ENCODE data around the gene CEP72. TPM values are rescaled to one million over a fixed set of nuclear protein-coding genes. Genes with fewer than 3 reads are reported as not detected.

The CEP72 gene
- total and polyA plus RNA-seq, 2 experiments from 2014 or later: 1.7 to 2.4 TPM

- Histone ChIP-seq H3K36me3 (ENCODE audit: low read depth) (no peaks in the 10 kb centered on the region), H3K4me2 (ENCODE audit: unreplicated experiment) (no peak overlapping the region), H3K4me1 (ENCODE audit: insufficient read depth) (no peaks in the 10 kb centered on the region), H3K9ac (no peak overlapping the region), H3K9me2 (ENCODE audit: insufficient read depth) (no peaks in the 10 kb centered on the region), H3K4me3 (no peak overlapping the region), H2AFZ (no peak overlapping the region), H3K27ac (no peak overlapping the region), H3K9me3 (ENCODE audit: low read depth) (no peaks in the 10 kb centered on the region), H3K27me3 (replicated peaks; ENCODE audit: insufficient read depth) (no peaks in the 10 kb centered on the region), H3F3A (ENCODE audit: insufficient read depth) (no peaks in the 10 kb centered on the region), H4K20me1 (ENCODE audit: insufficient read depth) (no peaks in the 10 kb centered on the region), H3K79me2 (ENCODE audit: insufficient read depth) (no peaks in the 10 kb centered on the region)
- TF ChIP-seq EZH2phosphoT487 (IDR thresholded peaks at IDR 0.05; ENCODE audit: insufficient read depth, low read depth) (no peak), EZH2 (IDR thresholded peaks at IDR 0.05; ENCODE audit: insufficient read depth, poor library complexity, severe bottlenecking) (no peak)
- WGBS, 2 experiments (ENCODE audit: low coverage in 1 of 2, low lambda C conversion rate in 2 of 2, missing lambda C conversion rate in 2 of 2): 84 to 85% methylated on average over 14 of the region's 14 CpGs
- no peak for DNase-seq
- in situ Hi-C loops (cut with MboI): no loop called here
These were observed 29.2 kb downstream of the CEP72 start for GRCh38 chr5:641331-641765.

- in situ Hi-C loops (cut with MboI): no loop called here
- H3K27ac ChIP-seq: no peak overlapping the region
- no peak for TF ChIP-seq EZH2 (IDR thresholded peaks at IDR 0.05; ENCODE audit: insufficient read depth, poor library complexity, severe bottlenecking)
- no peak for TF ChIP-seq EZH2phosphoT487 (IDR thresholded peaks at IDR 0.05; ENCODE audit: insufficient read depth, low read depth)
These were observed 30.3 kb downstream of the CEP72 start for GRCh38 chr5:642481-642880.

GRCh38 chr5:643351-643801 is 31.2 kb downstream of the CEP72 start:
- WGBS, 2 experiments (ENCODE audit: low coverage in 1 of 2, low lambda C conversion rate in 2 of 2, missing lambda C conversion rate in 2 of 2): 93 to 96% methylated on average over 21 of the region's 21 CpGs

More at GRCh38 chr5:642481-642880, 30.3 kb downstream of the CEP72 start:
- Histone ChIP-seq H3K36me3 (ENCODE audit: low read depth) (no peaks in the 10 kb centered on the region), H3K4me3 (no peak overlapping the region), H3K4me1 (ENCODE audit: insufficient read depth) (no peaks in the 10 kb centered on the region), H3K27me3 (replicated peaks; ENCODE audit: insufficient read depth) (no peaks in the 10 kb centered on the region), H2AFZ (no peak overlapping the region), H3K79me2 (ENCODE audit: insufficient read depth) (no peaks in the 10 kb centered on the region), H3K9ac (no peak overlapping the region), H3K9me3 (ENCODE audit: low read depth) (no peaks in the 10 kb centered on the region), H4K20me1 (ENCODE audit: insufficient read depth) (no peaks in the 10 kb centered on the region), H3K4me2 (ENCODE audit: unreplicated experiment) (no peak overlapping the region), H3F3A (ENCODE audit: insufficient read depth) (no peaks in the 10 kb centered on the region), H3K9me2 (ENCODE audit: insufficient read depth) (no peaks in the 10 kb centered on the region)
- DNase-seq: no peak
- WGBS, 2 experiments (ENCODE audit: low coverage in 1 of 2, low lambda C conversion rate in 2 of 2, missing lambda C conversion rate in 2 of 2): 92 to 95% methylated on average over 14 of the region's 14 CpGs

GRCh38 chr5:643811-644271 is 31.7 kb downstream of the CEP72 start:
- Histone ChIP-seq H3K79me2 (ENCODE audit: insufficient read depth) (no peaks in the 10 kb centered on the region), H3K4me1 (ENCODE audit: insufficient read depth) (no peaks in the 10 kb centered on the region), H3K27ac (no peak overlapping the region), H3K9me2 (ENCODE audit: insufficient read depth) (no peaks in the 10 kb centered on the region), H3K36me3 (ENCODE audit: low read depth) (no peaks in the 10 kb centered on the region), H3K4me2 (ENCODE audit: unreplicated experiment) (no peak overlapping the region), H3F3A (ENCODE audit: insufficient read depth) (no peaks in the 10 kb centered on the region), H3K9me3 (ENCODE audit: low read depth) (no peaks in the 10 kb centered on the region), H4K20me1 (ENCODE audit: insufficient read depth) (no peaks in the 10 kb centered on the region), H3K9ac (no peak overlapping the region), H3K27me3 (replicated peaks; ENCODE audit: insufficient read depth) (no peaks in the 10 kb centered on the region), H2AFZ (no peak overlapping the region), H3K4me3 (no peak overlapping the region)
- TF ChIP-seq EZH2 (IDR thresholded peaks at IDR 0.05; ENCODE audit: insufficient read depth, poor library complexity, severe bottlenecking) (no peak), EZH2phosphoT487 (IDR thresholded peaks at IDR 0.05; ENCODE audit: insufficient read depth, low read depth) (no peak)
- no peak for DNase-seq
- in situ Hi-C loops (cut with MboI): no loop called here
- WGBS, 2 experiments (ENCODE audit: low coverage in 1 of 2, low lambda C conversion rate in 2 of 2, missing lambda C conversion rate in 2 of 2): 90 to 91% methylated on average over 11 of the region's 11 CpGs

More at GRCh38 chr5:643351-643801, 31.2 kb downstream of the CEP72 start:
- Histone ChIP-seq H3K27ac (no peak overlapping the region), H3F3A (ENCODE audit: insufficient read depth) (no peaks in the 10 kb centered on the region), H3K9me3 (ENCODE audit: low read depth) (no peaks in the 10 kb centered on the region), H3K4me2 (ENCODE audit: unreplicated experiment) (no peak overlapping the region), H2AFZ (no peak overlapping the region), H3K4me1 (ENCODE audit: insufficient read depth) (no peaks in the 10 kb centered on the region), H3K79me2 (ENCODE audit: insufficient read depth) (no peaks in the 10 kb centered on the region), H4K20me1 (ENCODE audit: insufficient read depth) (no peaks in the 10 kb centered on the region), H3K36me3 (ENCODE audit: low read depth) (no peaks in the 10 kb centered on the region), H3K9me2 (ENCODE audit: insufficient read depth) (no peaks in the 10 kb centered on the region), H3K4me3 (no peak overlapping the region), H3K27me3 (replicated peaks; ENCODE audit: insufficient read depth) (no peaks in the 10 kb centered on the region), H3K9ac (no peak overlapping the region)
- no peak for DNase-seq
- TF ChIP-seq EZH2phosphoT487 (IDR thresholded peaks at IDR 0.05; ENCODE audit: insufficient read depth, low read depth): no peak
- TF ChIP-seq EZH2 (IDR thresholded peaks at IDR 0.05; ENCODE audit: insufficient read depth, poor library complexity, severe bottlenecking): no peak
- in situ Hi-C loops (cut with MboI): no loop called here

- no peak for DNase-seq
- Histone ChIP-seq H3K9me2 (ENCODE audit: insufficient read depth) (no peaks in the 10 kb centered on the region), H3K36me3 (ENCODE audit: low read depth) (no peaks in the 10 kb centered on the region), H3F3A (ENCODE audit: insufficient read depth) (no peaks in the 10 kb centered on the region), H3K9ac (no peak overlapping the region), H3K4me3 (no peak overlapping the region), H3K27ac (no peak overlapping the region), H3K79me2 (ENCODE audit: insufficient read depth) (no peaks in the 10 kb centered on the region), H4K20me1 (ENCODE audit: insufficient read depth) (no peaks in the 10 kb centered on the region), H3K27me3 (replicated peaks; ENCODE audit: insufficient read depth) (no peaks in the 10 kb centered on the region), H2AFZ (no peak overlapping the region), H3K4me1 (ENCODE audit: insufficient read depth) (no peaks in the 10 kb centered on the region), H3K4me2 (ENCODE audit: unreplicated experiment) (no peak overlapping the region), H3K9me3 (ENCODE audit: low read depth) (no peaks in the 10 kb centered on the region)
- TF ChIP-seq EZH2 (IDR thresholded peaks at IDR 0.05; ENCODE audit: insufficient read depth, poor library complexity, severe bottlenecking) (no peak), EZH2phosphoT487 (IDR thresholded peaks at IDR 0.05; ENCODE audit: insufficient read depth, low read depth) (no peak)
- 96 to 97% methylated on average over 12 to 13 of the region's 13 CpGs for WGBS, 2 experiments (ENCODE audit: low coverage in 1 of 2, low lambda C conversion rate in 2 of 2, missing lambda C conversion rate in 2 of 2)
- in situ Hi-C loops (cut with MboI): no loop called here
These were observed 32.4 kb downstream of the CEP72 start for GRCh38 chr5:644509-644908.

Data from GM23248 (cell line).